Right lung (tissue), 5 donors: ENCODE results near the gene VASH2. TPM values are rescaled to one million over a fixed set of nuclear protein-coding genes. Genes with fewer than 3 reads are reported as not detected.
"Not testable (repeated sequence)": the region's sequence is repeated elsewhere in the genome, so short reads cannot be mapped to it uniquely, and the experiment has no call there.

Experiments
- DNase-seq, 2 donors: peaks; one replicate each; pipeline ENCODE4 v3.0.0-alpha.2; 2013
- polyA plus RNA-seq, 5 donors: library from polyadenylated mRNA; unstranded; fragments of 120-200 nt; gene quantifications; one replicate each; pipeline versions ENCODE4 v1.2.1 to v1.2.3, GENCODE V29; 2013; ENCODE audit warnings: inconsistent platforms in 1 of 5, low replicate concordance in 1 of 5; ENCODE audit not compliant: insufficient read length in 5 of 5, insufficient read depth in 1 of 5

The VASH2 gene
- polyA plus RNA-seq, 5 donors = 24.0 to 38.4 (median 33.1) TPM

- DNase-seq = no peak
These were observed 4.8 kb downstream of the VASH2 start for GRCh38 chr1:212955098-212955497.

GRCh38 chr1:212955961-212956620, 5.8 kb downstream of the VASH2 start:
- no peak for DNase-seq

- DNase-seq = no peak
These were observed 7.2 kb downstream of the VASH2 start for GRCh38 chr1:212957546-212957945.

- no peak for DNase-seq
These were observed 7.8 kb downstream of the VASH2 start for GRCh38 chr1:212958175-212958574.

GRCh38 chr1:212959266-212960220, 9.2 kb downstream of the VASH2 start:
- DNase-seq = no peak

- DNase-seq = no peak
These were observed 10.6 kb downstream of the VASH2 start for GRCh38 chr1:212960932-212961331.

GRCh38 chr1:212962509-212962908, 12.2 kb downstream of the VASH2 start:
- no peak for DNase-seq

- no peak for DNase-seq
These were observed 13.8 kb downstream of the VASH2 start for GRCh38 chr1:212964102-212964501.

- DNase-seq = not testable (repeated sequence)
These were observed 14.7 kb downstream of the VASH2 start for GRCh38 chr1:212964993-212965392.

GRCh38 chr1:212966616-212967015, 16.3 kb downstream of the VASH2 start:
- no peak for DNase-seq

- DNase-seq = no peak
These were observed 17.5 kb downstream of the VASH2 start for GRCh38 chr1:212967801-212968200.

- no peak for DNase-seq
These were observed 18.1 kb downstream of the VASH2 start for GRCh38 chr1:212968368-212968863.

GRCh38 chr1:212970085-212970484, 19.7 kb downstream of the VASH2 start:
- DNase-seq = no peak

- no peak for DNase-seq
These were observed 21.0 kb downstream of the VASH2 start for GRCh38 chr1:212971312-212971711.

- no peak for DNase-seq
These were observed 23.1 kb downstream of the VASH2 start for GRCh38 chr1:212973426-212973825.

GRCh38 chr1:212973899-212974298, 23.6 kb downstream of the VASH2 start:
- DNase-seq = no peak

GRCh38 chr1:212974711-212975110, 24.4 kb downstream of the VASH2 start:
- DNase-seq = no peak

GRCh38 chr1:212975111-212975918, 25.0 kb downstream of the VASH2 start:
- DNase-seq = no peak

GRCh38 chr1:212976586-212976985, 26.2 kb downstream of the VASH2 start:
- no peak for DNase-seq

GRCh38 chr1:212977781-212978645, 27.7 kb downstream of the VASH2 start:
- DNase-seq = no peak
